ENCODE results near the gene ST3GAL3.
A peak's percentile ranks its signal among the peaks of the same experiment; 100 is the strongest.

The ST3GAL3 gene

GRCh38 chr1:43849670-43850069, 142.3 kb downstream of the ST3GAL3 start:
- no peak for DNase-seq (ENCODE audit: low read depth in 2 of 2, low spot score in 1 of 2)

DNA sequence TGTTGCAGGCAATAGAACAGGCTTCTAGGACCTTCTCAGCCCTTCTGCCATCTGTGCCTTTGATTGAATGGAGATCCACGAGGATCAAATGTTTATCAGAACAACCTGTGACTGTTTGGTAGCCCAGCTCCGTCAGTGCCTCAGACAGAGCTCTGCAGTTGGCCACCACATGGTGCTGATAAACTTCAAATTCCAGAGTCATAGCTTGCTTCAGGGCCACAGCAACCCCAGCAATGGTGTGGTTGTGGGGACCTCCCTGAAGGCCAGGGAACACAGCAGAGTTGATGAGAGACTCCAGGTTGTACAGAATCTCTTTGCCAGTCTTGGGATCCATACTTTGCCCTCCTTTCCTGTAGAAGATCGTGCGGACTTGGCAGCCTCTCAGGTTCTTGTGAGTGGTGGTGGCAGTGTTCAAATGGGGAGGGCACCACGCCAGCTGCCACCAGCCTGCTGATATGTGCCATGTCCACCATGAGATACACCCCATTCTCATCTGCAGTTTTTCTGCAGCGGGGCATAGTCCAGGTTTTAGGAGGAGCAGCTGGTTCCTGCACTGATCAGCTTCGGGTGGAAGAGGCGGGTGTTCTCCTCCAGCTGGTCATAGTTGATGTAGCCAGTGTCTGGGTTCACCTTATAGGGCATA, 143.4 kb downstream of the ST3GAL3 start:
- no peak for DNase-seq (ENCODE audit: low read depth in 2 of 2, low spot score in 1 of 2)

DNA sequence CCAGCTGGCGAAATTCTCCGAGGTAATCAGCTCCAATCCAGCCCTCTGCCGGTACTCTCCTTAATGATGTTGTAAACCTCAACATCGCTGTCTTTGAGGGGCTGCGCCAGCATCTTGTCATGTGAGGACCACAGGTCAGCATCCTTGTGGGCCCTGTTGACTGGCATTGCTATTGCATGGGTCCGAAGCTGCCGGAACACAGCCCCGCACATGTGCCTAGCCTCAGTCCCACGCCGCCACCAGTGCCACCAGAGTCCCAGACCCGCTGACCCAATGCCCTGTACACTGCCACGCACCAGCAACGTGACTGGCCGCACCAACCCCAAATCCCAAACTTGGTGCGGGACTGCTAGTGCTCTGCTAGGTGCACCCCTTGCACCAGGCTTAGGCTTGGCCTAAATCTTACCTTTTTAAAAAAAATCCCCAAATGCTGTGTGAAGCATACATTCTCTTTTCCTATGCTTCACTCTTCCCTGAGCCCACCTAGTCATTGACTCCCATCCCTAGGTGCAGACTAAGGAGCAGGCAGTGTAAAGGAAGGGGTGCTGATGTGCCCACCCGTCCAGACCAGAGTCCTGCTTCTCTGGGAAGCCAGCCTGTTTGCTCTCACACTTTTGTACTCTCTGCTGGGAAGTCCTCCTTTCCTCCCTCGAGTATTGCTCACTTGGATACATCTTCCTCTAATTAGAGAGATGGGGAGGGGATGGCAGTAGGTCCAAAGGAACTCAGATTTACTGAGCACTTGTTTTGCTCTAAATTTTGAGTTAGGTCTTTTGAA, 144.4 kb downstream of the ST3GAL3 start:
- no peak for DNase-seq (ENCODE audit: low read depth in 2 of 2, low spot score in 1 of 2)

- peak in 1 of 2 donors; percentile 21 for DNase-seq (ENCODE audit: low read depth in 2 of 2, low spot score in 1 of 2)
Observed at GRCh38 chr1:43853161-43853921, 146.0 kb downstream of the ST3GAL3 start.

DNA sequence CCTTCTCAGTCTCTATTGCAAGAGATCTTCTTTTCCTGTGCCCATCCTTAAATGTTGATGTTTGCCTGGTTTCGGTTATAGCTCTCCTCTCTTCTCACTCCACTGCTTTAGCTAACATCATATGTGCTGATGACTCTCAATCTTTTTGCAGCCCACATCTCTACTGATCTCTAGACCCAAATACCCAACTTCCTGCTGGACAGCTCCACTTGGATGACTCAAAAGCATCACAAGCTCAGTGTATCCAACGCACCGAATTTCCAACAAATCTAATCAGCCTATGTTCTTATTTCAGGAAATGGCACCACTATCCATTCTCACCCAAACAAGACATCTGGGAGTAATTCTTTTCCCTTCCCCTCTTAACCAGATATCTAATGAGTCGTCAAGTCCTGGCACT, 147.1 kb downstream of the ST3GAL3 start:
- no peak for DNase-seq (ENCODE audit: low read depth in 2 of 2, low spot score in 1 of 2)

- no peak for DNase-seq (ENCODE audit: low read depth in 2 of 2, low spot score in 1 of 2)
Observed at GRCh38 chr1:43856188-43856587, 148.9 kb downstream of the ST3GAL3 start.

GRCh38 chr1:43857163-43857562, 149.8 kb downstream of the ST3GAL3 start:
- DNase-seq (ENCODE audit: low read depth in 2 of 2, low spot score in 1 of 2) = no peak

GRCh38 chr1:43858324-43858723, 151.0 kb downstream of the ST3GAL3 start:
- no peak for DNase-seq (ENCODE audit: low read depth in 2 of 2, low spot score in 1 of 2)

GRCh38 chr1:43861337-43861736, 154.0 kb downstream of the ST3GAL3 start:
- DNase-seq (ENCODE audit: low read depth in 2 of 2, low spot score in 1 of 2) = no peak

DNA sequence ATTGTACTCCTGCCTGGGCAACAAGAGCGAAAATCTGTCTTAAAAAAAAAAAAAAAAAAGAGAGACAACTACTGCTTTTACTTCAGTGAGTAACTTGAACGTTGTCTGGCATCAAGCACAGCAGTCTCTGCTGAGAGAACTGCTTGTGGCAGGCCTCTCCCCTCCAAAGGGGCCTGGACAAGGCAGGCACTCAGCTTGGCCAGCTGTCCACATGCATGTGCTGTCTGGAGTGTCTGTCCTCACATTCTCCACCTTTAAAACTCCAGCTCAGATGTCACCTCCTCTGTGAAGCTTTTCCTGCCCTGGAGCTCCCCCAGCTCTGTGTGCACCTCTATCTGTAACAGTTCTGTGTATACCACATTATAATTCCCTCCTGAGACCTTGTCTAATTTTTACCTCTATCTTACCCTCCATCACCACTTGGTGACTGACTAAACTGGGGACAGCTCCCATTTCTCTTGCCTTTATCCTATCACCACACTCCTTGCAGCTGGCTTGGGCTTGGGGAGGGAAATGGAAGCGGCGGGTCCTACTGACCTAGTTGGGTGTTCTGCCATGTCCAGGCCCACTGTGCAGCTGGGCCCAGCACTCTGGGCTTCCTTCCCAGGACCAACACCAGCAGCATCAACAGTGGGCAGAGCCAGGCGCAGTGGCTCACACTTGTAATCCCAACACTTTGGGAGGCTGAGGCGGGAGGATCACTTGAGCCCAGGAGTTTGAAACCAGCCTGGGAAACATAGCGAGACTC, 154.8 kb downstream of the ST3GAL3 start:
- no peak for DNase-seq (ENCODE audit: low read depth in 2 of 2, low spot score in 1 of 2)

DNA sequence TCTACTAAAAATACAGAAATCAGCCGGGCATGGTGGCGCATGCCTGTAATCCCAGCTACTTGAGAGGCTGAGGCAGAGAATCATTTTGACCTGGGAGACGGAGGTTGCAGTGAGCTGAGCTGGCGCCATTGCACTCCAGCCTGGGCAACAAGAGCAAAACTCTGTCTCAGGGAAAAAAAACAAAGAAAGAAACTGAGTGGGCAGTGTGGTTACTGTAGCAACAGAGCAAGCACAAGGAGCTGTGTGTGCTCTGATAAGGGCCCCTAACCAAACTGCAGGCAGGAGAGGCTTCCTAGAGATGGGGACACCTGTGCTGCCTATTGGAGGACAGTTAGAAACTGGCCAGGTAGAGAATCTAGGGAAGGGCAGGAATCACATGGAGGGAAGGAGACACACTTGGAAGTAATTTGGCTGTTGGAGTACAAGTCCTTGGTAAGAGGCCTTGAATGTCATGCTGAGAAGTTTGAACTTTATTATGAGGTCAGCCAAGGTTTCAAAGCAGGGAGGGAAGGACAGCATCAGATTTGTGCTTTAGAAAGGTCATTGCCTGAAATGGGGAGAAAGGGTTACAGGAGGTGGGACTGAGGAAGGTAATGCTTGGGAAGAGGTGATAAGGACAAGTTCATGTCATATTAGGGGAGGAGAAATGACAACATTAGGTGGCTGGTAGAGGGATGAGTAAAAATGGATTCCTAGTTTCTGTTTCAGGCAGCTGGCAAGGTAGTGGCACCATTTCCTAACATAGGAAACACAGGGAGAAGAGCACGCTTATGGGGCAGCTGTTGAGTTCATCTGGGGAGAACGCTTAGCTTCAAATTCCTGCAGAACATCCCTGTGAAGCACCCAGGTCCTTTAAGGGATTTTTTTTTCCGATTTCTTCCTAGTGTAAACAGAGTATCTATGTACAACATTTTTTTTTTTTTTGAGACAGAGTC, 157.0 kb downstream of the ST3GAL3 start:
- DNase-seq (ENCODE audit: low read depth in 2 of 2, low spot score in 1 of 2) = no peak

- no peak for DNase-seq (ENCODE audit: low read depth in 2 of 2, low spot score in 1 of 2)
Observed at GRCh38 chr1:43866201-43866600, 158.9 kb downstream of the ST3GAL3 start.

- DNase-seq (ENCODE audit: low read depth in 2 of 2, low spot score in 1 of 2) = no peak
Observed at GRCh38 chr1:43867976-43868740, 160.8 kb downstream of the ST3GAL3 start.

DNA sequence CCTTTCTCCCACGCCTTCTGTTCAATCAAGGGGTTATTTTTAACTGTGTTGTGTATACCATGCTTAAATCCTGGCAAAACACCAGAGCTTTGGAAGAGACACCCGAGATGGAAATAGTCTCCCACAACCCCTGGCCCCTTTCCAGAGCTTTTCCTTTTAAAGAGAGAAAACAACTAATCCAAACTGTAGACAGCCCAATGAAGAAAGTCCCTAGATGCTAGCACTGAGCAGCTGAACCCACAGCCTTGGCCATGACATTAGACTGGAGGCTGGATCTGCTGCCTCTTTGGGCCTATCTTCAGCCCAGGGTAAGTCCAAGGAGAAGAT, 161.4 kb downstream of the ST3GAL3 start:
- DNase-seq (ENCODE audit: low read depth in 2 of 2, low spot score in 1 of 2) = no peak

DNA sequence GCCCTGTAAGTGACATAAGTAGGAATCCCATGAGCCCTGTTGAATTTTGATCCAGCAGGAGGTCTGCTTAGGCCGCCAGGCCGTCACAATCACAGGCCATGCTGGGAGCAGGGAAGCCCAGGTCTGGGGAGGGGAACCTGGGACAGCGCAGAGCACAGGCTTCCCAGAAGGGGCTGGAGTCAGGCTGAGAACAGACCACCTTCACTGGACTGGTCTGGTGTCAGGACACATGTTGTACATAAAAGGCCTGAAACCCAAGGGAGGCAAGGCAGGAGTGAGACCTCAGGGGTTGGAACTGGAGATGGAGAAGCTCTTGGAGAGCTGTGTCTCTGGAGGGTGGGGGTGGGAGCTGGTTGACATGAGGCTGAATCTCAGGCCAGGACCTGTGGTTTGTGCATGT, 163.0 kb downstream of the ST3GAL3 start:
- DNase-seq (ENCODE audit: low read depth in 2 of 2, low spot score in 1 of 2) = no peak

DNA sequence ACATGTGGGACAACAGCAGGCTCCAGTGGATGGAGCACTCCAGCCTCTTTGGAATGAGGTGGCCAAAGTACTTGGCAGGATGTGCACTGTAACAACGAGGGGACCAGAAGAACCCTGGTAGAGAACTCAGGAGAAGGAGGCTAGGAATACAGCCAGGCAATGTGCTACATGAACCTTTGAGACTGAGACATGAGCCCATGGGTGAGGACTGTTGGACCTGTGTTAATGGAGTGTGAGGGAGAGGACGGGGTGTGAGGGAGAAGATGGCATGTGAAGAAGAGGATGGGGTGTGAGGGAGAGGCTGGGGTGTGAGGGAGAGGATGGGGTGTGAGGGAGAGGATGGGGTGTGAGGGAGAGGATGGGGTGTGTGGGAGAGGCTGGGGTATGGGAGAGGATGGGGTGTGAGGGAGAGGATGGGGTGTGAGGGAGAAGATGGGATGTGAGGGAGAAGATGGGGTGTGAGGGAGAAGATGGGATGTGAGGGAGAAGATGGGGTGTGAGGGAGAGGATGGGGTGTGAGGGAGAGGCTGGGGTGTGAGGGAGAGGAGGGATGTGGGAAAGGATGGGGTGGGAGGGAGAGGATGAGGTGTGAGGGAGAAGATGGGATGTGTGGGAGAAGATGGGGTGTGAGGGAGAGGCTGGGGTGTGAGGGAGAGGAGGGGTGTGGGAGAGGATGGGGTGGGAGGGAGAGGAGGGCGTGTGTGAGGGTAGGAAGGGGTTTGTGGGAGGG, 164.0 kb downstream of the ST3GAL3 start:
- DNase-seq (ENCODE audit: low read depth in 2 of 2, low spot score in 1 of 2) = no peak

GRCh38 chr1:43872280-43872679, 164.9 kb downstream of the ST3GAL3 start:
- DNase-seq (ENCODE audit: low read depth in 2 of 2, low spot score in 1 of 2) = no peak

DNA sequence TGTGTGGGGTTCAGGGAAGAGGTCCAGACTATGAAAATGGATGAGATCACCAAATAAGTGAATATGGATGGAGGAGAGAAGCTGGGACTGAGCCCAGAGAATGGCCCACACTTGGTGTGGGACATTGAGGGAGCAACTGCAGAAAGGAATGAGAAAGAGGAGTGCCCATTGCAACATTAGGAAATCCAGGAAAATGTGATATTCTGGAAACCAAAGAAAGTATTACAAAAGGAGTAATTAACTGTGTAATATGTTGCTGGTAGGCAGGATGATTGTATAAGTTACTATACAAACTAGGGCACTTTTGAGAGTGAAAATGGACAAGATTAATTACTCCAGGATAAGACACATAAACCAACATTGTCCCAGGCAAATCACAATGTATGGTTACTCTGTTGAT, 166.5 kb downstream of the ST3GAL3 start:
- DNase-seq (ENCODE audit: low read depth in 2 of 2, low spot score in 1 of 2) = no peak

GRCh38 chr1:43874716-43875115, 167.4 kb downstream of the ST3GAL3 start:
- DNase-seq (ENCODE audit: low read depth in 2 of 2, low spot score in 1 of 2) = no peak

Measured in stimulated activated CD8-positive, alpha-beta memory T cell treated with anti-CD3 and anti-CD28 coated beads, Interleukin-4, amount 100 ng/mL, for 1 hour (primary cell).